Caco-2 (cell line): ENCODE data around the gene ERAL1. TPM values are rescaled to one million over a fixed set of nuclear protein-coding genes. Genes with fewer than 3 reads are reported as not detected.

Experiments used
- BruUV-seq: library from RNA; stranded (reverse); fragments of 400-500 nt; replicated peaks from 2 replicates; lab custom pipeline; 2021; lab: Mats Ljungman, UMichigan
- CTCF ChIA-PET: fragments of 300-600 bp; sonication (Branson Sonifier 250); formaldehyde crosslinking; loops from one replicate; lab custom pipeline; 2022; ENCODE audit warnings: antibody characterized with exemption; lab: Charles Lee
- POLR2A ChIA-PET: fragments of 300-600 bp; sonication (Branson Sonifier 250); formaldehyde crosslinking; loops from one replicate; lab custom pipeline; 2022; ENCODE audit warnings: antibody characterized with exemption; lab: Charles Lee
- DNase-seq, 2 experiments: peaks; one replicate each; pipeline versions ENCODE4 v3.0.0 to v3.0.0-alpha.2; 2020 to 2022
- H3K27me3 ChIP-seq: replicated peaks from 2 replicates; pipeline ENCODE4 v1.6.0; 2011; ENCODE audit warnings: low read length; ENCODE audit not compliant: control insufficient read depth, insufficient read depth
- H3K36me3 ChIP-seq: 2 replicates; pipeline ENCODE4 v1.5.1; 2011; ENCODE audit warnings: low read length; ENCODE audit not compliant: control insufficient read depth, insufficient read depth
- H3K4me1 ChIP-seq: fragments of 250-450 bp; sonication (Bioruptor Pico); 2 replicates; pipeline ENCODE4 v1.5.1; 2020; ENCODE audit warnings: mild to moderate bottlenecking
- H3K4me3 ChIP-seq: 2 replicates; pipeline ENCODE4 v1.5.1; 2011; ENCODE audit warnings: low read depth, mild to moderate bottlenecking, control low read depth, low read length
- H3K9me3 ChIP-seq: fragments of 250-450 bp; sonication (Bioruptor Pico); 2 replicates; pipeline ENCODE4 v1.5.1; 2020; ENCODE audit warnings: mild to moderate bottlenecking, moderate library complexity
- H3K27ac Mint-ChIP-seq: one replicate; pipeline ENCODE4 v1.8.0; 2022; ENCODE audit warnings: mixed read lengths; ENCODE audit not compliant: unreplicated experiment
- H3K27me3 Mint-ChIP-seq: one replicate; pipeline ENCODE4 v1.8.0; 2022; ENCODE audit warnings: mixed read lengths; ENCODE audit not compliant: insufficient read depth, unreplicated experiment
- H3K36me3 Mint-ChIP-seq: one replicate; pipeline ENCODE4 v1.8.0; 2022; ENCODE audit warnings: mild to moderate bottlenecking, mixed read lengths; ENCODE audit not compliant: insufficient read depth, unreplicated experiment
- H3K4me1 Mint-ChIP-seq: one replicate; pipeline ENCODE4 v1.8.0; 2022; ENCODE audit warnings: low read depth, mixed read lengths; ENCODE audit not compliant: unreplicated experiment
- H3K4me3 Mint-ChIP-seq: one replicate; pipeline ENCODE4 v1.8.0; 2022; ENCODE audit warnings: mild to moderate bottlenecking, moderate library complexity, mixed read lengths; ENCODE audit not compliant: unreplicated experiment
- H3K9me3 Mint-ChIP-seq: one replicate; pipeline ENCODE4 v1.8.0; 2022; ENCODE audit warnings: mixed read lengths; ENCODE audit not compliant: unreplicated experiment
- intact Hi-C: fragments of 100-400 bp; cut with micrococcal nuclease; formaldehyde crosslinking; loops from one replicate; pipeline ENCODE4 v1.10.0; 2022; ENCODE audit not compliant: unreplicated experiment
- total RNA-seq: library from RNA; stranded (reverse); gene quantifications from 2 replicates; pipeline ENCODE4 v1.2.3, GENCODE V29; 2022
- TF ChIP-seq, protein P1 (sequence below), 2 experiments: fragments of 200-600 bp in 1 of 2; IDR thresholded peaks; 1 replicate in 1 of 2; 2 replicates in 1 of 2; pipeline versions ENCODE4 v1.5.1 to v1.8.0; 2011 to 2022; ENCODE audit warnings: antibody characterized with exemption in 1 of 2, control low read depth in 1 of 2, inconsistent platforms in 1 of 2, low read depth in 1 of 2, low read length in 1 of 2, mild to moderate bottlenecking in 1 of 2, moderate library complexity in 1 of 2; ENCODE audit not compliant: insufficient read depth in 1 of 2, severe bottlenecking in 1 of 2, unreplicated experiment in 1 of 2

The ERAL1 gene
- total RNA-seq, 1 experiment from 2014 or later: 85.1 TPM

GRCh38 chr17:28856028-28856574, 1.3 kb downstream of the ERAL1 start:
- no peak for DNase-seq
- no peaks in the 10 kb centered on the region for H3K4me1 ChIP-seq
- H3K27me3 Mint-ChIP-seq: no peaks in the 10 kb centered on the region
- no peaks in the 10 kb centered on the region for H3K9me3 Mint-ChIP-seq
- H3K27me3 ChIP-seq: no peaks in the 10 kb centered on the region
- peaks cover 44% of the 10 kb centered on the region for H3K36me3 Mint-ChIP-seq
- ChIA-PET POLR2A (no interaction called here), CTCF (interaction anchor here (1.2 kb wide), 1 partner anchor 23 kb away, joined by 9 read pairs; no protein-coding TSS in a partner anchor)
- no peaks in the 10 kb centered on the region for H3K4me1 Mint-ChIP-seq
- TF ChIP-seq, protein P1, sequence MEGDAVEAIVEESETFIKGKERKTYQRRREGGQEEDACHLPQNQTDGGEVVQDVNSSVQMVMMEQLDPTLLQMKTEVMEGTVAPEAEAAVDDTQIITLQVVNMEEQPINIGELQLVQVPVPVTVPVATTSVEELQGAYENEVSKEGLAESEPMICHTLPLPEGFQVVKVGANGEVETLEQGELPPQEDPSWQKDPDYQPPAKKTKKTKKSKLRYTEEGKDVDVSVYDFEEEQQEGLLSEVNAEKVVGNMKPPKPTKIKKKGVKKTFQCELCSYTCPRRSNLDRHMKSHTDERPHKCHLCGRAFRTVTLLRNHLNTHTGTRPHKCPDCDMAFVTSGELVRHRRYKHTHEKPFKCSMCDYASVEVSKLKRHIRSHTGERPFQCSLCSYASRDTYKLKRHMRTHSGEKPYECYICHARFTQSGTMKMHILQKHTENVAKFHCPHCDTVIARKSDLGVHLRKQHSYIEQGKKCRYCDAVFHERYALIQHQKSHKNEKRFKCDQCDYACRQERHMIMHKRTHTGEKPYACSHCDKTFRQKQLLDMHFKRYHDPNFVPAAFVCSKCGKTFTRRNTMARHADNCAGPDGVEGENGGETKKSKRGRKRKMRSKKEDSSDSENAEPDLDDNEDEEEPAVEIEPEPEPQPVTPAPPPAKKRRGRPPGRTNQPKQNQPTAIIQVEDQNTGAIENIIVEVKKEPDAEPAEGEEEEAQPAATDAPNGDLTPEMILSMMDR (IDR thresholded peaks at IDR 0.05; ENCODE audit: insufficient read depth in 1 of 2, low read depth in 1 of 2, low read length in 1 of 2, severe bottlenecking in 1 of 2, unreplicated experiment in 1 of 2): no peak
- H3K9me3 ChIP-seq: no peaks in the 10 kb centered on the region
- H3K27ac Mint-ChIP-seq: no peak overlapping the region
- intact Hi-C loops: no loop called here
- peaks cover 6% of the 10 kb centered on the region for H3K36me3 ChIP-seq
- H3K4me3 ChIP-seq: no peak overlapping the region; the same call in 1 of the 2 replicates
- peak overlapping the region; percentile 93 for H3K4me3 Mint-ChIP-seq
- BruUV-seq: no TSS peak

GRCh38 chr17:28857905-28858800, 3.3 kb downstream of the ERAL1 start:
- Mint-ChIP-seq H3K27ac (no peak overlapping the region), H3K4me1 (peaks cover 8% of the 10 kb centered on the region), H3K36me3 (peaks cover 58% of the 10 kb centered on the region), H3K9me3 (no peaks in the 10 kb centered on the region), H3K27me3 (no peaks in the 10 kb centered on the region), H3K4me3 (no peak overlapping the region)
- BruUV-seq: TSS peak; percentile 0
- no peak overlapping the region for H3K4me3 ChIP-seq
- ChIA-PET CTCF (no interaction called here), POLR2A (no interaction called here)
- H3K4me1 ChIP-seq: peaks cover 9% of the 10 kb centered on the region; the same call in 1 of the 2 replicates
- no peak for DNase-seq
- no peaks in the 10 kb centered on the region for H3K27me3 ChIP-seq
- peaks cover 6% of the 10 kb centered on the region for H3K36me3 ChIP-seq
- no peaks in the 10 kb centered on the region for H3K9me3 ChIP-seq
- intact Hi-C loops: no loop called here
- TF ChIP-seq, protein P1 (IDR thresholded peaks at IDR 0.05; ENCODE audit: insufficient read depth in 1 of 2, low read depth in 1 of 2, low read length in 1 of 2, severe bottlenecking in 1 of 2, unreplicated experiment in 1 of 2): no peak

DNA sequence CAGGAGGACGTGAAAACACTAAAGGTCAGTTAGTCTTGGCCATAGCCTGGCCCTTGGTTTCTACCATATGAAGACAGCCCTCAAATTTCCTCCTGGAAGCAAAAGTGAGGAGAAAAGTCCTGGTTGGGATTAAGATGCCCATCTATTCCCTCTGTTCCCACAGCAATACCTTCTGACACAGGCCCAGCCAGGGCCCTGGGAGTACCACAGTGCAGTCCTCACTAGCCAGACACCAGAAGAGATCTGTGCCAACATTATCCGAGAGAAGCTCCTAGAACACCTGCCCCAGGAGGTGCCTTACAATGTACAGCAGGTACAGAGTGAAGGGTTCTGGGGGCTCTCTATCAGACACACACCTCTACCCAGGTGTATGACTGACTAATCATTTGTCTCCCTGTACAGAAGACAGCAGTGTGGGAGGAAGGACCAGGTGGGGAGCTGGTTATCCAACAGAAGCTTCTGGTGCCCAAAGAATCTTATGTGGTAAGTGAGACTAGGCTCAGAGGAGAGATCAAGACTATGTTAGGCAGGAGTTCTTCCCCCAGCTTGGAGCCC, 4.1 kb downstream of the ERAL1 start:
- ChIA-PET POLR2A (no interaction called here), CTCF (no interaction called here)
- BruUV-seq: no TSS peak
- H3K4me3 Mint-ChIP-seq: no peak overlapping the region
- H3K36me3 ChIP-seq: peaks cover 6% of the 10 kb centered on the region
- no peaks in the 10 kb centered on the region for H3K27me3 Mint-ChIP-seq
- intact Hi-C loops: no loop called here
- no peaks in the 10 kb centered on the region for H3K9me3 Mint-ChIP-seq
- H3K4me1 Mint-ChIP-seq: peaks cover 8% of the 10 kb centered on the region
- H3K27me3 ChIP-seq: no peaks in the 10 kb centered on the region
- no peak for DNase-seq
- peaks cover 9% of the 10 kb centered on the region; the same call in 1 of the 2 replicates for H3K4me1 ChIP-seq
- H3K4me3 ChIP-seq: no peak overlapping the region
- peaks cover 58% of the 10 kb centered on the region for H3K36me3 Mint-ChIP-seq
- H3K9me3 ChIP-seq: no peaks in the 10 kb centered on the region
- no peak overlapping the region for H3K27ac Mint-ChIP-seq
- TF ChIP-seq, protein P1 (IDR thresholded peaks at IDR 0.05; ENCODE audit: insufficient read depth in 1 of 2, low read depth in 1 of 2, low read length in 1 of 2, severe bottlenecking in 1 of 2, unreplicated experiment in 1 of 2): no peak
